AG04450 (cell line): ENCODE data around the gene MFAP1. TPM values are rescaled to one million over a fixed set of nuclear protein-coding genes. Genes with fewer than 3 reads are reported as not detected.
"Not testable (repeated sequence)": the region's sequence is repeated elsewhere in the genome, so short reads cannot be mapped to it uniquely, and the experiment has no call there.

Experiments used
- CTCF ChIA-PET: fragments of 300-600, 350-600 bp; formaldehyde crosslinking; extraction: SDS; loops from one replicate; lab custom pipeline; 2022; ENCODE audit warnings: antibody characterized with exemption, inconsistent platforms; lab: Charles Lee
- POLR2A ChIA-PET: fragments of 350-600 bp; formaldehyde crosslinking; extraction: SDS; loops from one replicate; lab custom pipeline; 2021; ENCODE audit warnings: antibody characterized with exemption, inconsistent platforms; lab: Yijun Ruan, JAX
- DNase-seq: peaks from one replicate; pipeline ENCODE4 v3.0.0-alpha.2; 2011; ENCODE audit warnings: low read depth, low spot score
- H3K27ac ChIP-seq: one replicate; pipeline ENCODE4 v1.5.1; 2012; ENCODE audit warnings: low read depth, low read length, control low read depth
- H3K27me3 ChIP-seq: one replicate; pipeline ENCODE4 v1.6.0; 2012; ENCODE audit warnings: low read length; ENCODE audit not compliant: control insufficient read depth, insufficient read depth
- H3K4me3 ChIP-seq: 2 replicates; pipeline ENCODE4 v1.5.1; 2011; ENCODE audit warnings: mild to moderate bottlenecking, low read depth, low read length, control low read depth
- H3K9me3 ChIP-seq: 2 replicates; pipeline ENCODE4 v1.5.1; 2012; ENCODE audit warnings: low read length; ENCODE audit not compliant: control insufficient read depth, insufficient read depth
- CTCF ChIP-seq: IDR thresholded peaks from 2 replicates; pipeline ENCODE4 v1.5.1; 2011; ENCODE audit warnings: low read depth, low read length, control low read depth, inconsistent platforms
- polyA plus RNA-seq: library from polyadenylated mRNA; depleted of rRNA; stranded (reverse); fragments of >200 nt; gene quantifications from 2 replicates; pipeline ENCODE4 v1.2.3, GENCODE V29; 2011

The MFAP1 gene
- polyA plus RNA-seq, 1 experiment = 61.9 TPM

GRCh38 chr15:43828061-43828657, 3.7 kb upstream of the MFAP1 start:
- Histone ChIP-seq H3K9me3 (no peaks in the 10 kb centered on the region), H3K27ac (no peak overlapping the region), H3K27me3 (no peaks in the 10 kb centered on the region), H3K4me3 (peak overlapping the region; percentile 75)
- TF ChIP-seq CTCF = no peak
- CTCF ChIA-PET = no interaction called here
- POLR2A ChIA-PET = interaction anchor here (0.8 kb wide), 1 partner anchor 36 kb away, joined by 3 read pairs; the partner anchor contains the start of gene SERF2
- no peak for DNase-seq

- peak within 1 kb of the TSS; percentile 11 for H3K27ac ChIP-seq
Measured at GRCh38 chr15:43826508-43827341, 2.2 kb upstream of the MFAP1 start, which contains the start of gene WDR76. WDR76 (plus strand) TSS chr15:43827002; CDS start chr15:43827033, 31 bp downstream.

GRCh38 chr15:43826029-43826507, 1.6 kb upstream of the MFAP1 start:
- TF ChIP-seq CTCF = no peak
- DNase-seq = no peak
- no peak overlapping the region; the same call in 1 of the 2 replicates for H3K4me3 ChIP-seq
- no peak overlapping the region for H3K27ac ChIP-seq
- POLR2A ChIA-PET = no interaction called here
- no peaks in the 10 kb centered on the region for H3K27me3 ChIP-seq
- CTCF ChIA-PET = no interaction called here
- no peaks in the 10 kb centered on the region for H3K9me3 ChIP-seq

More at GRCh38 chr15:43826508-43827341, 2.2 kb upstream of the MFAP1 start, which contains the start of gene WDR76:
- peak within 1 kb of the TSS; percentile 75 for H3K4me3 ChIP-seq
- POLR2A ChIA-PET = no interaction called here
- DNase-seq = peak; percentile 34
- no peaks in the 10 kb centered on the region for H3K9me3 ChIP-seq
- no peak for TF ChIP-seq CTCF
- no peaks in the 10 kb centered on the region for H3K27me3 ChIP-seq
- CTCF ChIA-PET = interaction anchor here (0.6 kb wide), 1 partner anchor 366 kb away, joined by 3 read pairs; no protein-coding TSS in a partner anchor

GRCh38 chr15:43825305-43825704, 815 bp upstream of the MFAP1 start:
- CTCF ChIA-PET, H3K4me3 ChIP-seq, H3K9me3 ChIP-seq, DNase-seq, H3K27ac ChIP-seq, H3K27me3 ChIP-seq: not testable (repeated sequence)
- POLR2A ChIA-PET = interaction anchor here (1.3 kb wide), 1 partner anchor 32 kb away, joined by 11 read pairs; no protein-coding TSS in a partner anchor

- no peaks in the 10 kb centered on the region for H3K9me3 ChIP-seq
- H3K27me3 ChIP-seq = no peaks in the 10 kb centered on the region
- CTCF ChIA-PET = interaction anchor here (0.6 to 0.7 kb wide), 2 partner anchors 8 to 464 kb away, joined by 4 to 6 read pairs; no protein-coding TSS in a partner anchor
- POLR2A ChIA-PET = interaction anchor here (0.6 to 1.9 kb wide), 7 partner anchors 21 to 605 kb away, joined by 3 to 18 read pairs (median 5); partner anchors contain the start of genes HYPK, SERF2 and SERINC4
- H3K27ac ChIP-seq = no peak overlapping the region
- H3K4me3 ChIP-seq = peak overlapping the region; percentile 31; the same call in 1 of the 2 replicates
- TF ChIP-seq CTCF = no peak
- DNase-seq = peak; percentile 36
Measured at GRCh38 chr15:43821505-43821904, 3.0 kb downstream of the MFAP1 start.

GRCh38 chr15:43815064-43815463, 9.4 kb downstream of the MFAP1 start:
- H3K9me3 ChIP-seq, H3K27ac ChIP-seq, H3K4me3 ChIP-seq, DNase-seq, H3K27me3 ChIP-seq: not testable (repeated sequence)
- CTCF ChIA-PET = interaction anchor here (1.0 kb wide), 1 partner anchor 38 kb away, joined by 3 read pairs; the partner anchor contains the start of gene ELL3
- POLR2A ChIA-PET = interaction anchor here (1.2 kb wide), 1 partner anchor 15 kb away, joined by 3 read pairs; the partner anchor contains the start of genes HYPK and SERINC4
